BLaER1 (cell line): ENCODE results near the gene TMEM161B.

Experiments
- H3K27ac ChIP-seq: shearing (Covaris generic); formaldehyde crosslinking; 2 replicates; pipeline ENCODE4 v1.8.1; 2022
- H3K27me3 ChIP-seq: shearing (Covaris generic); formaldehyde crosslinking; 2 replicates; pipeline ENCODE4 v1.8.1; 2022
- H3K36me3 ChIP-seq: shearing (Covaris generic); formaldehyde crosslinking; 2 replicates; pipeline ENCODE4 v1.8.1; 2022
- H3K4me1 ChIP-seq: shearing (Covaris generic); formaldehyde crosslinking; 2 replicates; pipeline ENCODE4 v1.8.1; 2022
- H3K4me2 ChIP-seq: shearing (Covaris generic); formaldehyde crosslinking; 2 replicates; pipeline ENCODE4 v1.8.1; 2022
- H3K4me3 ChIP-seq: shearing (Covaris generic); formaldehyde crosslinking; 2 replicates; pipeline ENCODE4 v1.8.1; 2022
- H3K9ac ChIP-seq: shearing (Covaris generic); formaldehyde crosslinking; 2 replicates; pipeline ENCODE4 v1.8.1; 2022
- H3K9me3 ChIP-seq: shearing (Covaris generic); formaldehyde crosslinking; 2 replicates; pipeline ENCODE4 v1.8.1; 2022
- H4K20me1 ChIP-seq: shearing (Covaris generic); formaldehyde crosslinking; 2 replicates; pipeline ENCODE4 v1.8.1; 2022
- Cebpa-rat ChIP-seq: shearing (Covaris generic); IDR thresholded peaks from 2 replicates; pipeline ENCODE4 v1.8.1; 2022

The TMEM161B gene

DNA sequence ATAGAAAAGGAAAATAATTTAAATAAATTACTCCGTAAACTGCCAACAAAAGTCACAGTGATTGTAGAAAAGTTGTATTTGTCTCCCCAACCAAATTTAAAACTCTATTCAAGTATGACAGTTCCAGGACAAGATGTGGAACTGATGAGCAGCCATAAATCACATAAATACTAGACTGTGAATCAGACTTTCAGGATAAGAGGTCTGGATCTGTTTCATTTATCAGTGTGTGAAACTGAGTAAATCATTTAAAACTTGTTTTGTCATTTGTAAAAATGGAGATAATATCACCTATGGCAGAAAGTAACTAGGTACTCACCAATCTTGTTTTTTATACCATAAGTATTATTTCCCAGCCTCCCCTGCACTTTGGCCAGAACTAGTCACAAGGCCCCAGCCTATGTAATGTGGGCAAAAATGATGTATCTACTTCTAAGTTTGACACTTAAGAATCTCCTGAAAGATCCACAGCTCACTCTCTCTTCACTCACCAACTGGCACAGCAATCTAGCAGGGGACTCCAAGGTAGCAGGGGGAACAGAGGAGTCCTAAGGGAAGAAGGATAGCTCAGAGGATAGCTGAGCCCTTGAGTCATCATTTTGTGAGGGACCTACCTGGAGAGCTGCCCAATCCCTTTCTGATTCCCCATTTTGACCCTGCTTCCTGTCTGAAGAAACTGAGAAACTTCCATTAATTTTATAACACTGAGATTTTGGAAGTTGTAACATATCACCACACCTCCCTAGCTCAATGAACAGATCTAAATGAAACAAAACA is 31.6 kb downstream of the TMEM161B start:
- H3K36me3 ChIP-seq: peaks cover 28% of the 10 kb centered on the region
- H3K9me3 ChIP-seq: no peaks in the 10 kb centered on the region
- no peak overlapping the region for H3K9ac ChIP-seq
- peaks cover 9% of the 10 kb centered on the region for H4K20me1 ChIP-seq
- no peak overlapping the region for H3K27ac ChIP-seq
- TF ChIP-seq Cebpa-rat: no peak
- H3K4me1 ChIP-seq: no peaks in the 10 kb centered on the region
- H3K4me3 ChIP-seq: no peak overlapping the region
- H3K27me3 ChIP-seq: no peaks in the 10 kb centered on the region
- no peak overlapping the region for H3K4me2 ChIP-seq

DNA sequence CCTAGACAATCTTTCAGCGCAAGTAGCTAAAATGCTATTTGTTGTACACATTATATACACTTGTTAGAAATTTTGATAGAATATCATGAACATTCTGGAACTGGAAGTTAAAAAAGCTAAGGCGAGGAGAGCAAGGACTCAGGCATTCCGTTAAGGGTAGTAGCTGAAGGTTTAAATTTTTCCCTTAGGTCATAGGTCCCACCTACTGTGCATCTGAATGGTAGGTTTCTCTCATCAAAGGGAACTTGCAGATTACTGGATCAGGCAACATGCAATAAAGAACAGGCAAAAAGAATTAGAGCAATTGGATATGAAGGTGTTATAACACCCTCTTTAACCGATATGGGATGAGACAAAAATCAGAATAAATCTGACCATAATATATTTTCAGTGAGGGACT is 32.8 kb downstream of the TMEM161B start:
- no peaks in the 10 kb centered on the region for H3K27me3 ChIP-seq
- no peak overlapping the region for H3K4me3 ChIP-seq
- no peaks in the 10 kb centered on the region for H3K4me1 ChIP-seq
- H3K36me3 ChIP-seq: peaks cover 37% of the 10 kb centered on the region
- H3K4me2 ChIP-seq: no peak overlapping the region
- TF ChIP-seq Cebpa-rat: no peak
- H3K9ac ChIP-seq: no peak overlapping the region
- H3K27ac ChIP-seq: no peak overlapping the region
- H3K9me3 ChIP-seq: no peaks in the 10 kb centered on the region
- no peaks in the 10 kb centered on the region for H4K20me1 ChIP-seq

DNA sequence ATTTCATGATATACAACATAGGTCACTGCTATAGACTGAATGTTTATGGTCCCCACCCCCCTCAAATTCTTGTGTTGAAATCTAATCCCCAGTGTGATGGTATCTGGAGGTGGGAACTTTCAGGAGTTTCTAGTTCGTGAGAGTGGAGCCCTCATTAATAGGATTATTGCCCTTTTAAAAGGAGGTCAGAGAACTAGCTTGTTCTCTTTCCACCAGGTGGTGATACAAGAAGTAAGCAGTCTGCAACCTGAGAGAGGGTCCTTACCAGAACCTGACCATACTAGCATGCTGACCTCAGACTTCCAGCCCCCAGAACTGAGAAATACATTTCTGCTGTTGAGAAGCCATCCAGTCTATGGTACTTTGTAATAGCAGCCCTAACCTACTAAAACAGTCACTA is 33.3 kb downstream of the TMEM161B start:
- Histone ChIP-seq H3K27ac (no peak overlapping the region), H3K9ac (no peak overlapping the region), H4K20me1 (no peaks in the 10 kb centered on the region), H3K36me3 (peaks cover 37% of the 10 kb centered on the region), H3K4me1 (no peaks in the 10 kb centered on the region), H3K9me3 (no peaks in the 10 kb centered on the region), H3K4me2 (no peak overlapping the region), H3K4me3 (no peak overlapping the region), H3K27me3 (no peaks in the 10 kb centered on the region)
- no peak for TF ChIP-seq Cebpa-rat

DNA sequence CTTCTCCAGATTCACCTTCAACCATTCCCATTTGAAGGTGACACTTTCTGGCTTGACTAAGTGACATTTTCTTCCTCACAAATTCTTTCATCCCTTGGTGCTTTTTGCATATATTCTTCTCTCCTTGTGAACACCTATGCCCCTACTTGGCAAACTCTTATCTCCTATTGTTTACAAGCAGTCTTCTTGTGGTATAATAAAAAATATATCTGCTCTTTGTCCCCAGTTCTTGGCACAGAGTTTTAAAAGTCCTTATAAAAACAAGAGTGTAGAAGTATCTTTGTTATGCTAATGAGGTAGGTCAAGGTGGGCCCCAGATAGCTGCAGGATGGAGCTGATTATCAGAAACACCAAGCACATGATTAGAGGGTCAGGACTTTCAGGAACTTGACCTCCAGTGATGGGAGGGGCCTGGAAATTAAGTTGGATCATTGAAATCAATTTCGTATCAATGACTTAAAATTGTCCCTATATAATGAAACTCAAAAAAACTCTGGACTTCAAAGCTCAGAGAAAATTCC is 38.0 kb downstream of the TMEM161B start:
- Histone ChIP-seq H3K9ac (no peak overlapping the region), H3K9me3 (no peaks in the 10 kb centered on the region), H3K4me3 (no peak overlapping the region), H4K20me1 (no peaks in the 10 kb centered on the region), H3K27me3 (no peaks in the 10 kb centered on the region), H3K4me2 (no peak overlapping the region), H3K36me3 (peaks cover 31% of the 10 kb centered on the region), H3K4me1 (no peaks in the 10 kb centered on the region), H3K27ac (no peak overlapping the region)
- TF ChIP-seq Cebpa-rat: no peak

DNA sequence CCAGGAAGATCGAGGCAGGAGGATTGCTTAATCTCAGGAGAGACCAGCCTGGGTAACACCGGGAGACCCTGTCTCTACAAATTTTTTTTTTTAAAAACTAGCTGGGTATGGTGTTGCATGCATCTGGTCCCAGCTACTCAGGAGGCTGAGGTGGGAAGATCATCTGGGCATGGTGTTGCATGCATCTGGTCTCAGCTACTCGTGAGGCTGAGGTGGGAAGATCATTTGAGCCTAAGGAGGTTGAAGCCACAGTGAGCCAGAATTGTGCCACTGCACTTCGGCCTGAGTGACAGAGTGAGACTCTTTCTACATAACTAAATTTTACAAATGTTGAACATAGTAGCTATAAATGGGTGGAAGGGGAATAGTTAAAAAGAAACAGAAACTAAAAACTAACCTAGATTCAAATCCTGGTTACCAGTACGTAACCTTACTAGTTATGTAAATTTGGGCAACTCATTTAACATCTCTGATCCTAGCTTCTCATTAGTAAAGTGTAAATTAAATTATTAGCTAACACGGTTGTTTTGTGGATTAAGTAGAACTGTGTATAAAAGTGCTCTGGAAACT is 41.7 kb downstream of the TMEM161B start:
- Histone ChIP-seq H3K27me3 (no peaks in the 10 kb centered on the region), H3K4me2 (no peak overlapping the region), H3K36me3 (peaks cover 26% of the 10 kb centered on the region), H3K4me1 (no peaks in the 10 kb centered on the region), H3K9me3 (no peaks in the 10 kb centered on the region), H3K4me3 (no peak overlapping the region), H3K27ac (no peak overlapping the region), H4K20me1 (no peaks in the 10 kb centered on the region), H3K9ac (no peak overlapping the region)
- no peak for TF ChIP-seq Cebpa-rat

DNA sequence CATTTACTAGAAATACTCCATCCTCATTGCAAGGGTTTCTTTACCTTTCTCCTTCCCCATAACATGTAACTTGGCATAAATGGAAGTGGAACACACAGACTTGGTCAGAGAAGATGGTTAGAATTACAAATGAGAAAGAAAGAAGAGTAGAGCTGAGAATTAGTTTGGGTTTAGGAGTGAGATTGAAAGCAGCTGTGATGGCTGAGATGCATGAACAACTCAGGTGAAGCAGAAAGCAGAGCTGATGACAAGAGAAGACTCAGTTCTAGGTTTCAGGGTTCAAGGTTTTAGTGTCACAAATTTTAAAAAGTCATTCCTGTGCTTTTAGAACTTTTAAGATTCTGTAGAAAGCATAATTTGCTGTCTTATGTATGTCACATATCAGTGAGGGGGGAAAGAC is 54.0 kb downstream of the TMEM161B start:
- no peaks in the 10 kb centered on the region for H4K20me1 ChIP-seq
- H3K9ac ChIP-seq: no peak overlapping the region
- no peaks in the 10 kb centered on the region for H3K9me3 ChIP-seq
- H3K4me1 ChIP-seq: no peaks in the 10 kb centered on the region
- no peak overlapping the region for H3K4me3 ChIP-seq
- TF ChIP-seq Cebpa-rat: no peak
- H3K36me3 ChIP-seq: peaks cover 41% of the 10 kb centered on the region
- H3K4me2 ChIP-seq: no peak overlapping the region
- H3K27me3 ChIP-seq: no peaks in the 10 kb centered on the region
- H3K27ac ChIP-seq: no peak overlapping the region

DNA sequence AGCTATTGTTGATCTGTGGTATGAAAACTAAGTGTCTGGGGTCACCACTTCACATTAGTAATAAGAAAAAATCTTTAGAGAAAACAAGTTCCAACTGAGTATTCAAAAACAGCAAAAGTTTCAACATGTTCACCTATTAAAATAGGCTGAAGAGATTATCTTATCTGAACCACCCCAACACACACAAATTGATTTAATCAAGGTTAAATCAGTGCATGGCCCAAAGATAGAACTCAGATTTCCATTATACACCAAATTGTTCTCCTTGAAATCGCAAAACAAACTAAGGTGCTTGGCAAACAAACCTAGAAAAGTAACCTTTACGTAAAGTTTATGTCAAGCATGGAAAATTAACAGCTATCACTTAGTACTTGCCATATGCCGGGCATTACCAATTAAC is 61.1 kb downstream of the TMEM161B start:
- Histone ChIP-seq H3K27ac (no peak overlapping the region), H3K4me1 (peaks cover 8% of the 10 kb centered on the region), H4K20me1 (no peaks in the 10 kb centered on the region), H3K36me3 (0 out of 2 replicates have a peak, but pooled peaks cover 21% of the 10 kb centered on the region), H3K9ac (no peak overlapping the region), H3K4me3 (no peak overlapping the region), H3K27me3 (no peaks in the 10 kb centered on the region), H3K9me3 (no peaks in the 10 kb centered on the region), H3K4me2 (no peak overlapping the region)
- TF ChIP-seq Cebpa-rat: no peak

DNA sequence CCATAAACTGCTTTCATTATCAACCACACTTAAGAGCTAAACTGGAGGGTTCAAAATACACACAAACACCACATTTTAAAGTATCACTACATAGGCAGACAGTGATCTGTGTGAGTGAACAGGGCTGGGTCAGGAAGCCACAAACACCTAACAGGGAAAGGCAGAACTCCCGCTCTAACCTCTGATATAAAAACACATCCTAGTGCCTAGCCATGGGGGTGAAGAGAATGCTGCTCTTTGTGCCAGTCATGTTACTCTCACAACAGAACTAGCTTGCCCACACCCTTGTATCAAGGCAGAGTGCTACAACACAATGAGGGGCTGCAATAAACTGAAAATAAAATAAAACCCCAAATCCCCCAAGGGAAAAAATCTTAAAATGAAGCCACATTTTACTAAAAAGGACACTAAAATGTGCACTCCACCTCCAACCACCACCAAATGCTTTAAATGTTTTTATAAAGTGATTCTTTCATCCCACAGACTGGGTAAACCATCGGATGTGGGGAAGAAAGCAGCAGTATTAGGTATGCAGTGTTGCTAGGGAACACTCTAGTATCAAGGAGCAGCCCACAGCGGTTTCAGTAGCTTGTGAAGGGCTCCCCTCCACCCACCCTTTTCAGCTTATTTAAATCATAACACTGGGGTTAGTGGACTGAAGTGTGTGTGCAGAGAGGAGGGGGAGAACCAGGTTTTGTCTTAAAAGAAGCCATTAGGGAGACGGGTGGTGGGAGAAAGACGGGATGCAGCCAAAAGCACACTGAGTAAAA is 64.5 kb downstream of the TMEM161B start:
- no peak overlapping the region for H3K27ac ChIP-seq
- no peak overlapping the region for H3K9ac ChIP-seq
- 0 out of 2 replicates have a peak overlapping the region, but pooled peaks have one; percentile 13 for H3K4me2 ChIP-seq
- H3K36me3 ChIP-seq: 0 out of 2 replicates have a peak, but pooled peaks cover 22% of the 10 kb centered on the region
- H4K20me1 ChIP-seq: no peaks in the 10 kb centered on the region
- no peak overlapping the region for H3K4me3 ChIP-seq
- no peaks in the 10 kb centered on the region for H3K27me3 ChIP-seq
- no peaks in the 10 kb centered on the region for H3K9me3 ChIP-seq
- TF ChIP-seq Cebpa-rat: no peak
- peaks cover 8% of the 10 kb centered on the region for H3K4me1 ChIP-seq

DNA sequence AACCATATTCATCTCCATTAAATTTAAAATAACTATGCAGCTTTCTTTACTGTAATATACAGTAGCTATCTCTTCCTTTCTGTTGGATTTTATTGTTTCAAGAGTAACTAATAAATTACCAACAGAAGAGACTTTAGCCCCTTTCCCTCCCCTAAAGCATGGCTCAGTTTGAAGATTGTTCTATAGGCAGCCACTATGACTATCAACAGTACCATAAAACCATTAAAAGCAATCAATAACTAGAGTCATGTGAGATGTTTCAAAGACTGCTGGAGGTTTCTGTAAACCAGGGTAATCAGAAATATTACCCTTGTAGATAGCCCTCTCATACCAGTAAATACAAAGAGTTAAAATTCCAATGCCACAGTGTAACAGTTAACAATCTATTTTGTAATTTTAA is 73.0 kb downstream of the TMEM161B start:
- H3K27ac ChIP-seq: no peak overlapping the region
- no peak overlapping the region for H3K4me3 ChIP-seq
- H3K4me1 ChIP-seq: 0 out of 2 replicates have a peak, but pooled peaks cover 7% of the 10 kb centered on the region
- peaks cover 8% of the 10 kb centered on the region for H3K9me3 ChIP-seq
- H3K9ac ChIP-seq: no peak overlapping the region
- no peak for TF ChIP-seq Cebpa-rat
- no peaks in the 10 kb centered on the region for H4K20me1 ChIP-seq
- H3K27me3 ChIP-seq: no peaks in the 10 kb centered on the region
- H3K4me2 ChIP-seq: no peak overlapping the region
- peaks cover 32% of the 10 kb centered on the region; the same call in 1 of the 2 replicates for H3K36me3 ChIP-seq

DNA sequence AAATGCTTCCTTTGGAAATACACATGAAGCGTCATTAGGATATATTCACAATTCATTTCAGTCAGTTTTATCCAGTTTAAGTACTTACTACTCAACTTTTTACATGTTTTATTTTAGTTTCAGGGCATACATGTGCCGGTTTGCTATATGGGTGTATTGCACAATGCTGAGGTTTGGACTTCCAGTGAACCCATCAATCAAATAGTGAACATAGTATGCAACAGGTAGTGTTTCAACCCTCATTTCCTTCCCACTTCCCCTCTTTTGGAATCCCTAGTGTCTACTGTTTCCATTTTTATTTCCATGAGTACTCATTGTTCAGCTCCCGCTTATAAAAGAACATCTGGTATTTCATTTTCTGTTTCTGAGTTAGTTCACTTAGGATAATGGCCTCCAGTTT is 74.7 kb downstream of the TMEM161B start:
- no peak overlapping the region for H3K27ac ChIP-seq
- H3K4me2 ChIP-seq: peak overlapping the region; percentile 5; the same call in 1 of the 2 replicates
- peaks cover 33% of the 10 kb centered on the region for H3K36me3 ChIP-seq
- TF ChIP-seq Cebpa-rat: no peak
- H3K9ac ChIP-seq: no peak overlapping the region
- peaks cover 25% of the 10 kb centered on the region for H3K9me3 ChIP-seq
- H3K27me3 ChIP-seq: no peaks in the 10 kb centered on the region
- H4K20me1 ChIP-seq: no peaks in the 10 kb centered on the region
- H3K4me1 ChIP-seq: 0 out of 2 replicates have a peak, but pooled peaks cover 7% of the 10 kb centered on the region
- no peak overlapping the region for H3K4me3 ChIP-seq
